ENCODE results near the gene CLEC18A.
"Not testable (repeated sequence)": the region's sequence is repeated elsewhere in the genome, so short reads cannot be mapped to it uniquely, and the experiment has no call there.

The CLEC18A gene

DNA sequence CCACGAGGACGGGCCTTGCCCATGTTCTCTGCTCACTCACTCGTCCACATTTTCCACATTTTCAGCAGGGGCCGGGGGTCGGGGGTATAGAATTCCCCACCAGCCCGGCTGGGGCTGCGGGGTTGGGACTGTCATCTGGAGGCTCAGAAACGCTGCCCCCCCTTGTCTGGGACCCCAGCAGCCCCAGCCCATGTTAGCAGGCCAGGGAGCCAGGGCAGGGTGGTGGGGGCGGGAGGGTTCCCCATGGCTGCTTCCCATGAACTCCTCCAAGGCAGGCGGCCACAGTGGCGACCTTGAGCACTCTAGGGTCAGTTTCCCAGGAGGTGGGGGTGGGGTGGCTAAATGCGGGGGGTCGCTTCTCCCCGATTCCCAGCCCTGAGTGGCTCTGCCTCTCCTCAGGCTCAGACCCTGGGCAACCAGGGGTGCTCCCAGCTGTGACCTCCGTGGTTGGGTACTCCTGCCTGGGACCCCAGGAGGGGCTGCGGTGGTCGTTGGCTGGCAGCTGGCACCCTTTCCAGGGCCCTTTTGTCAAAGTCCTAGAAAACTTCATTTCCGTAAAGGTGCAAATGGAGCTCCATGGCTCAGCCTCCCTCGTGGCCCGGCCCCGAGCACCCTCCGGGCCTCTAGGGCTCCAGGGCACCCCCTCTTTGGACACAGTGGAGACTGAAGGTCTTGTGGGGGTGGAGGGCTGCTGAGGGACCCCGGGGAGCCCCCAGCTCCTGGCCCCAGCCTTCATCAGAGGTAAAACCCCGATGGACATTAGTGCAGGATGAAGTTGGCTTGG lies 1.6 kb downstream of the CLEC18A start:
- not testable (repeated sequence) for DNase-seq

GRCh38 chr16:69954241-69954640 lies 3.1 kb downstream of the CLEC18A start:
- not testable (repeated sequence) for DNase-seq

DNA sequence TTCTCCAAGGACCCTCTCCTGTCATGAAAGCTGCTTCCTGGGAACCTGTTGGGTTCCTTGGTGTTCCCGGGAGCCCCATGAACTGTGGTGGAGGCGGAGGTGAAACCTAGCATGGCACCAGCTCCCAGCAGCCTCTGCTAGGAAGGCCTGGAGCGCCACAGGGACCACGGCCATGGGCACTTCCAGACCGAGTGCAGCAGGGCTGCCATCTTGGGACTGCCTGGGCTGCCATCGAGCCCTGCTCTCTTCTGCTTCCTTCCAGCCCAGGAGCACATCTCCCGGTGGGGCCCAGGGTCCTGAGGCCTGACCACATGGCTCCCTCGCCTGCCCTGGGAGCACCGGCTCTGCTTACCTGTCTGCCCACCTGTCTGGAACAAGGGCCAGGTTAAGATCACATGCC lies 12.2 kb downstream of the CLEC18A start:
- DNase-seq = not testable (repeated sequence)

DNA sequence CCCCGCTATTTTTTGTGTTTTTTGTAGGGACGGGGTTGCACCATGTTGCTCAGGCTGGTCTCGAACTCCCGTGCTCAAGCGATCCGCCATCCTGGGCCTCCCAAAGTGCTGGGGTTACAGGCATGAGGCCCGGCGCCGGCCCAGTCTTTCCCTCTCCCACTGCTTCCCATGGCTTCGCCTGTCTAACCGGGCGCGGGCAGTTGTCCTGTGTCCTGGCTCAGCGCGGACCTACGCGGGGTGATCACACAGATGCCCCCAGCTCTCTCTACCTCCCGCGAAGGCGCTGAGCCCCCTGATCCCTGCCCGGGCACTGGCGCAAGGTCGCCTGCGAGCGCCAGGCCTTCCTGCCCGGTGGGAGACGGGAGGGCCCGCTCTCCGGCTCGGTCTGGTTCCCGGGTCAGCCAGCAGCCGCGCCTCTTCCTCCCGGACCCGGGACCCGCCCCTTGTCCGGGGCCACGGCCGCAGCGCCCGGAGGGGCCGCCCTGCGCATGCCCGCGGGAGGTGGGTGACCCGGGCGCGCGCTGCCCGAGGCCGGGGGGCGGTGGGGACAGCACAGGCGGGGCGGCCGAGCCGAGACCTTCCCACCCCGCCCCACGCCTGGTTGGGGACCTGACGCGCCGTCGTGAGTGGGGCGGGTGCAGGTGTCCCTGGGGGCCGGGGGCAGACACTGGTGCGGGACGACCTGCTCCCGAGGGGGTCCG lies 14.0 kb downstream of the CLEC18A start:
- not testable (repeated sequence) for DNase-seq

GRCh38 chr16:69965661-69966054 lies 14.5 kb downstream of the CLEC18A start:
- DNase-seq = not testable (repeated sequence)

DNA sequence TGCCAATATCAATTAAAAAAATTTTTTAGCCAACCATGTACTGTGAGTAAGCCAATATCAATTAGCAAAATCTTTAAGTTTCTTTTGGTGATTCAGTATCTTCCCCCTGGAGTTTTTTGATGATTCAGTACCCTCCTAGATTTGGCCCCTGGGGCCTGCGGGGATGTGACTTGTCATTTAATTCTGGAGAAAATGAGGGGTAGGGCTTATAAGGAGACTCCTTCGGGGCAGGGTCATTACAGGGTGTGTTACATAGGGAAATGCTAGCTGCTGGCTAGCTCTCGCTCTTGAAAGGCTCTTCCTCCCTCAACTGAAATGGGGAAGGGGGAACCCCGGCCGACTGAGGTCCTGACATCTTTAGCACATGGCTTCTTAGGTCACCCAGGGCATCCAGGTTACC lies 16.6 kb downstream of the CLEC18A start:
- DNase-seq = not testable (repeated sequence)

- DNase-seq = not testable (repeated sequence)
Measured at GRCh38 chr16:69968125-69968524, 17.0 kb downstream of the CLEC18A start.

GRCh38 chr16:69969657-69970056 lies 18.5 kb downstream of the CLEC18A start:
- not testable (repeated sequence) for DNase-seq

DNA sequence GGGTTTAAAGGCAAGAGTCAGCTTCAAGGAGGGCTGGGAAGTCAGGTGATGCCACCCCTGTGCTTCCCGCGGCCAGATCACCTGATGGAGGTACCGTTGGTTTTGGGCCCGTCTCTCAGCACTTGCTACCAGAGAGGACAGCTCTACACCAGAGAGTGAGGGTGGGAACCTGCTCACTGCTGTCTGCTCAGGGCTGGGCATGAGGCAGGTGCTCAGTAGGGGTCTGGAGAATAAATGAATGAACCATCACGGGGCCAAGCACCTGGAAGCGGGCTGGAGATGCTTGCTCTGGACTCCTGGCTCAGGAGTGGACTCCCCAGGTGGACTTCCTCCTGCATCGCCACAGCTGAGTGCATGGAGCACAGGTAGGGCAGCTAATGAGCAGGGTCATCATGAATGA lies 21.0 kb downstream of the CLEC18A start:
- DNase-seq = not testable (repeated sequence)

DNA sequence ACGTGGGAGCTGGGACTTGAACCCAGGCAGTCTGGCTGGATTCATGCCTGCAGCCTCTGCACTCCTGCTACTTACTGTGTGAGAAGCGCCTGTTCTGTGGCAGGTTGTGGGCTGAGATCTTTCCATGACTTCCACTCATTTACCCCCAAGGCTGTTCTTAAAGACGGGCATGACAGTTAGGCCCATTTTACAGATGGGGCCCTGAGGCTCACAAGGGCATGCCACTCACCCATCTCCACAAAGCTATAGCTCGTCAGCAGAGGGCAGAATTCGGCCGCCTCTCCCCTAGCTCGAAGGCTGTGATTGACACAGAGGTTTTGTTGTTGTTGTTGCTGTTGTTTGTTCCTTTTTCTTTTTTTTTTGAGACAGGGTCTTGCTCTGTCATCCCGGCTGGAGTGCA lies 21.8 kb downstream of the CLEC18A start:
- not testable (repeated sequence) for DNase-seq

DNA sequence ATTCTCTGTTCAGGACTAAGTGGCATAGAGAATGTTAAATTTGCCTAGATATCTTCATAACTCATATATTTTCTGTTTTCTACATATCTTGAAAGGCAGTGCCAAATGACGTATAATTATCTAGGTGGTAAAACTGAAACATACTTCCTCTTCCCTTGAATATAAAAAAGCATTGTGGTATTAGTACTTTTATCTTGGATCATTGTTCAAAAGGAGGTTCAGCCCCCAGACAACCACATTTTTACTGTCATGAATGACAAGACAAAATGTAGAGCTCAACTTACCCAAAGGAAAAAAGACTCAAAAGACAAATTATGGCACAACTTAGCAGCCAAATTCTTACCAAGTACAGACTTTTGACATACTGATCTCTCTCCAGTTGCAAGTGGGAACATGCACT lies 34.1 kb downstream of the CLEC18A start:
- not testable (repeated sequence) for DNase-seq

GRCh38 chr16:69997956-69998355 lies 46.8 kb downstream of the CLEC18A start:
- not testable (repeated sequence) for DNase-seq

DNA sequence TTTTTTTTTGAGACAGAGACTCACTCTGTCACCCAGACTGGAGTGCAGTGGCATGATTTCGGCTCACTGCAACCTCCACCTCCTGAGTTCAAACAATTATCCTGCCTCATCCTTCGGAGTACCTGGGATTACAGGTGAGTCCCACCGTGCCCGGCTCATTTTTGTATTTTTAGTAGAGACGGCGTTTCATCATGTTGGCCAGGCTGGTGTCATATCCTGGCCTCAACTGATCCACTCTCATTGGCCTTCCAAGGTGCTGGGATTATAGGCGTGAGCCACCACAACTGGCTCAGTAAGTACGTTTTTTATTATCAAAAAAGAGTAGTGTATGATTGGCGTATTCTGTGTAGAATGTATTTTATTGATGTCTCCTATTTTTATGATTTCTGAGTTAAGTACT lies 48.7 kb downstream of the CLEC18A start:
- not testable (repeated sequence) for DNase-seq

GRCh38 chr16:70003511-70003910 lies 52.4 kb downstream of the CLEC18A start:
- not testable (repeated sequence) for DNase-seq

DNA sequence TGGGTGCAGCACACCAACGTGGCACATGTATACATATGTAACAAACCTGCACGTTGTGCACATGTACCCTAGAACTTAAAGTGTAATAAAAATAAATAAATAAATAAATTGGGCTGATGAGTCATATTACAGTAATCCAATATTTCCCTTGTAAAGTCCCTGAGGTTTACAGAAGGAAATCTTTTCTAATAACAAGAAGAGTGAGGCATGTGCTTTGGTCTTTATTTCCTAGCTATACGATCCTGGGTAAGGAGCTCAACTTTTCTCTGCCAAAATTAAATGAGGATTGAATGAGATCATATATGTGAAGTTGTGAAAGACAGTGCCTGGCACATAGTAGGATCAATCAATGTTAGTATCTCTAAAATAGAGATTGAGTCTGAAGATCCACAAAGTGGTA lies 57.5 kb downstream of the CLEC18A start:
- DNase-seq = not testable (repeated sequence)

GRCh38 chr16:70010615-70011014 lies 59.5 kb downstream of the CLEC18A start:
- DNase-seq = not testable (repeated sequence)

DNA sequence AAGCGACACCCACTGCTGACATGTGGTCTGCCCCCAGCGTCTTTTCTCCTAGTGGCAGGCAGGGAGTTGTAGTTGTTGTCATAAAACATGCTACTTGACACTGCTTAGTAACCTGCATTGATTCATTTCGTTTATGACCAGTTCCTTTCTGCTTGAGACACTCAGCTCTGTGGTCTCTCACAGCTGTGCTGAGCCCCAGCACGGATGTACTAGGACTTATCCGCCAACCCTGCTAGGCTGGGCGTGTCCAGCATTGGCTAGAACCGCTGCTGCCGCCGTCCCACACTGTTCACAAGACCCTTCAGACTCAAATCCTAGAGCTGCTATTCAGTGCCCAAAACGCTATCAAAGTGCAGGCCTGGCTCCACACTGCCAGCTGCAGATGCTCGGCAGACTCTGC lies 60.0 kb downstream of the CLEC18A start:
- DNase-seq = not testable (repeated sequence)

GRCh38 chr16:70012354-70012753 lies 61.2 kb downstream of the CLEC18A start:
- DNase-seq = not testable (repeated sequence)

GRCh38 chr16:70012951-70013350 lies 61.8 kb downstream of the CLEC18A start:
- DNase-seq = not testable (repeated sequence)

All from NCI-H526 treated with DMSO at 0.1 percent for 48 hours (cell line).